HFFc6 (cell line): ENCODE data around the gene AMN1. TPM values are rescaled to one million over a fixed set of nuclear protein-coding genes. Genes with fewer than 3 reads are reported as not detected.

Experiments
- DNase-seq: peaks from one replicate; pipeline ENCODE4 v3.0.0-alpha.2; 2018
- H3K27ac Mint-ChIP-seq: 2 replicates; pipeline ENCODE4 v1.8.0; 2020; ENCODE audit warnings: mild to moderate bottlenecking, mixed read lengths
- H3K27me3 Mint-ChIP-seq: 2 replicates; pipeline ENCODE4 v1.8.0; 2021; ENCODE audit warnings: mild to moderate bottlenecking, moderate library complexity, mixed read lengths; ENCODE audit not compliant: insufficient read depth
- H3K36me3 Mint-ChIP-seq: 2 replicates; pipeline ENCODE4 v1.8.0; 2021; ENCODE audit warnings: low read depth, mixed read lengths
- H3K4me1 Mint-ChIP-seq: 2 replicates; pipeline ENCODE4 v1.8.0; 2020; ENCODE audit warnings: low read depth, mixed read lengths
- H3K4me3 Mint-ChIP-seq: 2 replicates; pipeline ENCODE4 v1.8.0; 2020; ENCODE audit warnings: mild to moderate bottlenecking, moderate library complexity, mixed read lengths
- H3K9me3 Mint-ChIP-seq: 2 replicates; pipeline ENCODE4 v1.8.0; 2020; ENCODE audit warnings: mild to moderate bottlenecking, mixed read lengths
- total RNA-seq, 6 experiments: library from RNA; stranded (reverse); fragmentation: NEBNext Ultra II Directional; extraction: Animal tissue kit (Norgen Biotek cat#: 25700); gene quantifications; 2 replicates in 1 of 6; 3 replicates in 5 of 6; pipeline ENCODE4 v1.2.3, GENCODE V29; 2021
- TF ChIP-seq, protein P1 (sequence below): fragments of 200-600 bp; sonication (generic); IDR thresholded peaks from 2 replicates; pipeline ENCODE4 v1.5.0; 2021; ENCODE audit warnings: antibody characterized with exemption, mild to moderate bottlenecking

AMN1 gene
- total RNA-seq, 6 experiments from 2014 or later = 3.4 to 5.3 (median 4.7) TPM

- TF ChIP-seq, protein P1, sequence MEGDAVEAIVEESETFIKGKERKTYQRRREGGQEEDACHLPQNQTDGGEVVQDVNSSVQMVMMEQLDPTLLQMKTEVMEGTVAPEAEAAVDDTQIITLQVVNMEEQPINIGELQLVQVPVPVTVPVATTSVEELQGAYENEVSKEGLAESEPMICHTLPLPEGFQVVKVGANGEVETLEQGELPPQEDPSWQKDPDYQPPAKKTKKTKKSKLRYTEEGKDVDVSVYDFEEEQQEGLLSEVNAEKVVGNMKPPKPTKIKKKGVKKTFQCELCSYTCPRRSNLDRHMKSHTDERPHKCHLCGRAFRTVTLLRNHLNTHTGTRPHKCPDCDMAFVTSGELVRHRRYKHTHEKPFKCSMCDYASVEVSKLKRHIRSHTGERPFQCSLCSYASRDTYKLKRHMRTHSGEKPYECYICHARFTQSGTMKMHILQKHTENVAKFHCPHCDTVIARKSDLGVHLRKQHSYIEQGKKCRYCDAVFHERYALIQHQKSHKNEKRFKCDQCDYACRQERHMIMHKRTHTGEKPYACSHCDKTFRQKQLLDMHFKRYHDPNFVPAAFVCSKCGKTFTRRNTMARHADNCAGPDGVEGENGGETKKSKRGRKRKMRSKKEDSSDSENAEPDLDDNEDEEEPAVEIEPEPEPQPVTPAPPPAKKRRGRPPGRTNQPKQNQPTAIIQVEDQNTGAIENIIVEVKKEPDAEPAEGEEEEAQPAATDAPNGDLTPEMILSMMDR = no peak
- Mint-ChIP-seq H3K27ac (peak overlapping the region; percentile 95), H3K36me3 (peaks cover 26% of the 10 kb centered on the region), H3K4me3 (peak overlapping the region; percentile 93), H3K4me1 (peaks cover 51% of the 10 kb centered on the region), H3K9me3 (peaks cover 23% of the 10 kb centered on the region), H3K27me3 (peaks cover 2% of the 10 kb centered on the region; the same call in 1 of the 2 replicates)
- DNase-seq = no peak
Measured at GRCh38 chr12:31729705-31730104, 884 bp upstream of the AMN1 start.

GRCh38 chr12:31728289-31728916, 418 bp downstream of the AMN1 start:
- Mint-ChIP-seq H3K36me3 (peaks cover 18% of the 10 kb centered on the region), H3K27me3 (no peaks in the 10 kb centered on the region), H3K4me1 (peaks cover 41% of the 10 kb centered on the region), H3K9me3 (peaks cover 16% of the 10 kb centered on the region), H3K4me3 (peak overlapping the region; percentile 93), H3K27ac (peak overlapping the region; percentile 95)
- DNase-seq = peak; percentile 0
- TF ChIP-seq, protein P1 = no peak

- H3K4me3 Mint-ChIP-seq = no peak overlapping the region
Measured at GRCh38 chr12:31727192-31727591, 1.6 kb downstream of the AMN1 start.

GRCh38 chr12:31726575-31726974, 2.2 kb downstream of the AMN1 start:
- H3K4me3 Mint-ChIP-seq = no peak overlapping the region
- H3K27ac Mint-ChIP-seq = no peak overlapping the region
- peaks cover 13% of the 10 kb centered on the region for H3K36me3 Mint-ChIP-seq
- H3K9me3 Mint-ChIP-seq = peaks cover 10% of the 10 kb centered on the region
- TF ChIP-seq, protein P1 = no peak
- H3K27me3 Mint-ChIP-seq = no peaks in the 10 kb centered on the region
- no peak for DNase-seq
- H3K4me1 Mint-ChIP-seq = peaks cover 25% of the 10 kb centered on the region

More at GRCh38 chr12:31727192-31727591, 1.6 kb downstream of the AMN1 start:
- Mint-ChIP-seq H3K27ac (no peak overlapping the region), H3K36me3 (peaks cover 13% of the 10 kb centered on the region), H3K27me3 (no peaks in the 10 kb centered on the region), H3K4me1 (peaks cover 31% of the 10 kb centered on the region), H3K9me3 (peaks cover 10% of the 10 kb centered on the region)
- no peak for DNase-seq
- TF ChIP-seq, protein P1 = no peak

- Mint-ChIP-seq H3K27me3 (no peaks in the 10 kb centered on the region), H3K36me3 (peaks cover under 1% of the 10 kb centered on the region; the same call in 1 of the 2 replicates), H3K27ac (no peak overlapping the region), H3K9me3 (no peaks in the 10 kb centered on the region; the same call in 1 of the 2 replicates), H3K4me1 (peaks cover 6% of the 10 kb centered on the region), H3K4me3 (no peak overlapping the region)
- TF ChIP-seq, protein P1 = no peak
- DNase-seq = no peak
Measured at GRCh38 chr12:31724557-31724956, 4.3 kb downstream of the AMN1 start.
